Stomach (tissue), 9 donors: ENCODE measurements around the gene DHRSX. TPM values are rescaled to one million over a fixed set of nuclear protein-coding genes. Genes with fewer than 3 reads are reported as not detected.

ENCODE experiments used
- DNase-seq, 2 donors: peaks; one replicate each; pipeline versions ENCODE4 v3.0.0 to v3.0.0-alpha.2; 2013 to 2019
- H3K27ac ChIP-seq, 5 donors: fragments of 200-600 bp in 4 of 5; sonication (generic) in 4 of 5; one replicate each; pipeline ENCODE4 v1.5.1; 2013 to 2019; ENCODE audit warnings: mild to moderate bottlenecking in 1 of 5, moderate library complexity in 1 of 5
- H3K27me3 ChIP-seq, 3 donors: fragments of 200-600 bp; sonication (generic); one replicate each; pipeline ENCODE4 v1.5.1; 2017 to 2019; ENCODE audit warnings: mixed run types in 1 of 3
- H3K36me3 ChIP-seq, 4 donors: fragments of 200-600 bp; sonication (generic); 1 replicate in 3 of 4; 2 replicates in 1 of 4; pipeline ENCODE4 v1.5.1; 2016 to 2019
- H3K4me1 ChIP-seq, 4 donors: fragments of 200-600 bp; sonication (generic); one replicate each; pipeline ENCODE4 v1.5.1; 2016 to 2019
- H3K4me3 ChIP-seq, 4 donors: fragments of 200-600 bp; sonication (generic) in 3 of 4; one replicate each; pipeline ENCODE4 v1.5.1; 2016 to 2019; ENCODE audit warnings: mild to moderate bottlenecking in 1 of 4
- H3K9me3 ChIP-seq, 4 donors: fragments of 200-600 bp; sonication (generic); one replicate each; pipeline ENCODE4 v1.5.1; 2016 to 2019
- CTCF ChIP-seq, 7 experiments: fragments of 450-650 bp in 4 of 7; fragments of 200-600 bp in 3 of 7; sonication (generic) in 3 of 7; IDR thresholded peaks; one replicate each; pipeline ENCODE4 v1.5.1; 2016 to 2019; ENCODE audit warnings: antibody characterized with exemption in 7 of 7, control low read depth in 2 of 7, mild to moderate bottlenecking in 1 of 7
- EP300 ChIP-seq: sonication (generic); formaldehyde crosslinking; IDR thresholded peaks from one replicate; pipeline ENCODE4 v1.6.1; 2017; ENCODE audit warnings: antibody characterized with exemption
- POLR2A ChIP-seq, 4 donors: fragments of 450-650 bp; IDR thresholded peaks; one replicate each; pipeline ENCODE4 v1.6.1; 2016; ENCODE audit warnings: antibody characterized with exemption in 4 of 4, control low read depth in 2 of 4, mild to moderate bottlenecking in 1 of 4, moderate library complexity in 1 of 4
- POLR2AphosphoS5 ChIP-seq, 3 donors: sonication (generic); formaldehyde crosslinking; IDR thresholded peaks; one replicate each; pipeline ENCODE4 v1.6.1; 2016; ENCODE audit warnings: antibody characterized with exemption in 3 of 3
- WGBS, 5 donors: extraction: QIAGEN DNeasy Blood & Tissue Kit in 3 of 5; methylation state at CpG; one replicate each; pipeline versions ENCODE4 v1.1.5 to v1.1.7; 2013 to 2018; 5-methylcytosine and 5-hydroxymethylcytosine counted together
- intact Hi-C: fragments of 100-400 bp; cut with DNase I; formaldehyde crosslinking; loops from one replicate; pipeline ENCODE4 v1.15.1; 2023; ENCODE audit warnings: low total_unique reads
- polyA plus RNA-seq, 3 donors: library from polyadenylated mRNA; stranded (reverse); fragments of 200-250 nt; gene quantifications; one replicate each; pipeline ENCODE4 v1.2.3, GENCODE V29; 2013
- total RNA-seq, 5 donors: library from RNA; depleted of rRNA; stranded (reverse); fragments of >200 nt; gene quantifications; one replicate each; pipeline versions ENCODE4 v1.1.0 to v1.2.3, GENCODE V29; 2014 to 2016
- donor health status: healthy with polysubstance abuse.
- donor health status: Bipolar disorder and iron deficiency.
- donor health status: healthy.

The DHRSX gene
- total and polyA plus RNA-seq, 8 donors = 11.2 to 69.4 (median 21.1) TPM

GRCh38 chrX:2514131-2514530 lies 13.4 kb upstream of the DHRSX start:
- WGBS, 5 donors = 55 to 75% (median 64%) methylated on average over 5 of the region's 5 CpGs
- H3K36me3 ChIP-seq = no peaks in the 10 kb centered on the region
- no peak for DNase-seq
- H3K27me3 ChIP-seq = peaks cover 0 to 3% (median 0%) of the 10 kb centered on the region in 3 donors
- no peaks in the 10 kb centered on the region for H3K4me1 ChIP-seq
- intact Hi-C loops = no loop called here
- H3K27ac ChIP-seq = no peak overlapping the region
- no peak overlapping the region for H3K4me3 ChIP-seq
- H3K9me3 ChIP-seq = no peaks in the 10 kb centered on the region
- TF ChIP-seq POLR2AphosphoS5 (IDR thresholded peaks at IDR 0.05) = no peak
- no peak for TF ChIP-seq CTCF (IDR thresholded peaks at IDR 0.05)

GRCh38 chrX:2513121-2513664 lies 12.4 kb upstream of the DHRSX start:
- no peak overlapping the region for H3K4me3 ChIP-seq
- DNase-seq = no peak
- WGBS, 5 donors = 45 to 73% (median 60%) methylated on average over 6 of the region's 6 CpGs
- H3K9me3 ChIP-seq = no peaks in the 10 kb centered on the region
- H3K4me1 ChIP-seq = no peaks in the 10 kb centered on the region
- H3K27me3 ChIP-seq = peaks cover 0 to 3% (median 0%) of the 10 kb centered on the region in 3 donors
- TF ChIP-seq POLR2AphosphoS5 (IDR thresholded peaks at IDR 0.05) = no peak
- TF ChIP-seq CTCF (IDR thresholded peaks at IDR 0.05) = no peak
- TF ChIP-seq EP300 = no peak
- no peak for TF ChIP-seq POLR2A (IDR thresholded peaks at IDR 0.05)
- intact Hi-C loops = no loop called here
- H3K36me3 ChIP-seq = no peaks in the 10 kb centered on the region
- H3K27ac ChIP-seq = no peak overlapping the region

- H3K4me3 ChIP-seq = no peak overlapping the region
- no peak overlapping the region for H3K27ac ChIP-seq
- peaks cover 0 to 3% (median 0%) of the 10 kb centered on the region in 3 donors for H3K27me3 ChIP-seq
- TF ChIP-seq POLR2A (IDR thresholded peaks at IDR 0.05) (no peak), EP300 (no peak), POLR2AphosphoS5 (IDR thresholded peaks at IDR 0.05) (no peak), CTCF (IDR thresholded peaks at IDR 0.05) (no peak)
- 84 to 93% (median 90%) methylated on average over 8 of the region's 8 CpGs for WGBS, 5 donors
- intact Hi-C loops = no loop called here
- H3K36me3 ChIP-seq = no peaks in the 10 kb centered on the region
- DNase-seq = no peak
- no peaks in the 10 kb centered on the region for H3K9me3 ChIP-seq
- H3K4me1 ChIP-seq = no peaks in the 10 kb centered on the region
Measured at GRCh38 chrX:2512501-2512900, 11.7 kb upstream of the DHRSX start.

- Histone ChIP-seq H3K27me3 (peaks cover 0 to 3% (median 0%) of the 10 kb centered on the region in 3 donors), H3K4me3 (no peak overlapping the region), H3K4me1 (no peaks in the 10 kb centered on the region), H3K27ac (no peak overlapping the region), H3K9me3 (no peaks in the 10 kb centered on the region), H3K36me3 (no peaks in the 10 kb centered on the region)
- no peak for TF ChIP-seq POLR2A (IDR thresholded peaks at IDR 0.05)
- TF ChIP-seq EP300 = no peak
- no peak for TF ChIP-seq POLR2AphosphoS5 (IDR thresholded peaks at IDR 0.05)
- TF ChIP-seq CTCF (IDR thresholded peaks at IDR 0.05) = no peak
- 94 to 99% (median 98%) methylated on average over 6 of the region's 6 CpGs for WGBS, 5 donors
- intact Hi-C loops = no loop called here
- no peak for DNase-seq
Measured at GRCh38 chrX:2511326-2511725, 10.6 kb upstream of the DHRSX start.
